ENCODE measurements around the gene NLRP9. TPM values are rescaled to one million over a fixed set of nuclear protein-coding genes. Genes with fewer than 3 reads are reported as not detected.

NLRP9 gene
- total RNA-seq, 1 donor from 2014 or later: not detected

DNA sequence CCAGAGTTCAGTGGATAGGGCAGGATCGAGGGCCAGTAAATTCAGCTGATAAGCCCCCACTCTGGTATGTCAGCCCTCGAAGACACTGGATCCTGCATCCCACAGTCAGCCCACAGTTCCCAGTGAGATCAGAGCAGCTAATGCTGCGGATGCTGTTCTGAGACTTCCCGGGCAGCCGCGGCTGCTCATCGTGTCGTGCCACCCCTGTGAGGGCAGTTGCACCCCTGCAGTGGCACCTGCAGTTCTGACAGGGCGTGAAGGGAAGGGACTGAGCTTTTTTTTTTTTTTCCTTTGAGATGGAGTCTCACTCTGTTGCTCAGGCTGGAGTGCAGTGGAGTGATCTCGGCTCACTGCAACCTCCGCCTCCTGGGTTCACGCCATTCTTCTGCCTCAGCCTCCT, 70.7 kb downstream of the NLRP9 start:
- Histone ChIP-seq H3K4me3 (no peak overlapping the region), H3K27ac (no peak overlapping the region), H3K9me3 (no peaks in the 10 kb centered on the region), H3K4me1 (no peaks in the 10 kb centered on the region), H3K36me3 (peaks cover 96% of the 10 kb centered on the region), H3K27me3 (ENCODE audit: low read depth) (no peaks in the 10 kb centered on the region)
- no peak for ATAC-seq
- intact Hi-C loops (cut with DNase I): no loop called here
- TF ChIP-seq, protein P1, sequence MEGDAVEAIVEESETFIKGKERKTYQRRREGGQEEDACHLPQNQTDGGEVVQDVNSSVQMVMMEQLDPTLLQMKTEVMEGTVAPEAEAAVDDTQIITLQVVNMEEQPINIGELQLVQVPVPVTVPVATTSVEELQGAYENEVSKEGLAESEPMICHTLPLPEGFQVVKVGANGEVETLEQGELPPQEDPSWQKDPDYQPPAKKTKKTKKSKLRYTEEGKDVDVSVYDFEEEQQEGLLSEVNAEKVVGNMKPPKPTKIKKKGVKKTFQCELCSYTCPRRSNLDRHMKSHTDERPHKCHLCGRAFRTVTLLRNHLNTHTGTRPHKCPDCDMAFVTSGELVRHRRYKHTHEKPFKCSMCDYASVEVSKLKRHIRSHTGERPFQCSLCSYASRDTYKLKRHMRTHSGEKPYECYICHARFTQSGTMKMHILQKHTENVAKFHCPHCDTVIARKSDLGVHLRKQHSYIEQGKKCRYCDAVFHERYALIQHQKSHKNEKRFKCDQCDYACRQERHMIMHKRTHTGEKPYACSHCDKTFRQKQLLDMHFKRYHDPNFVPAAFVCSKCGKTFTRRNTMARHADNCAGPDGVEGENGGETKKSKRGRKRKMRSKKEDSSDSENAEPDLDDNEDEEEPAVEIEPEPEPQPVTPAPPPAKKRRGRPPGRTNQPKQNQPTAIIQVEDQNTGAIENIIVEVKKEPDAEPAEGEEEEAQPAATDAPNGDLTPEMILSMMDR (IDR thresholded peaks at IDR 0.05): no peak
- no peak for DNase-seq

DNA sequence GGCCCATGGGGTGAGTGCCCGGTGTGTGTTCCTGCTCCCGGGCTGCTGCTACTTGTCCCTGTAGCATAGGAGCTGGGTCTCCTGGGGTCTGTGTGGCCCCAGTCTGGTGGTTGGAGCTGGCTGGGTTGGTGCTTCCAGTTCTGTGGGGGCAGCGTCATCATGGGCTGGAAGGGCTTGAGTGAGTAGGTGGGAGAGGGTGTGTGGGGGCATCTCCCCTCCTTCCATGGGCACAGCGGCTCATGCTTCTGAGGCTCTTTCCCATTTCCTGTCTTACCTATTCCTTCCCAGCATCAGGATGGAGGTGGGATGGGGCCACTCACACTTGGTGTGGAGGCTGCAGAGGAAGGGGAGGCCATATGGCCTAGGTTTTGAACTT, 71.2 kb downstream of the NLRP9 start:
- TF ChIP-seq, protein P1 (IDR thresholded peaks at IDR 0.05): no peak
- Histone ChIP-seq H3K4me1 (no peaks in the 10 kb centered on the region), H3K9me3 (no peaks in the 10 kb centered on the region), H3K36me3 (peaks cover 96% of the 10 kb centered on the region), H3K27ac (no peak overlapping the region), H3K4me3 (no peak overlapping the region), H3K27me3 (ENCODE audit: low read depth) (no peaks in the 10 kb centered on the region)
- intact Hi-C loops (cut with DNase I): no loop called here
- DNase-seq: no peak
- no peak for ATAC-seq

DNA sequence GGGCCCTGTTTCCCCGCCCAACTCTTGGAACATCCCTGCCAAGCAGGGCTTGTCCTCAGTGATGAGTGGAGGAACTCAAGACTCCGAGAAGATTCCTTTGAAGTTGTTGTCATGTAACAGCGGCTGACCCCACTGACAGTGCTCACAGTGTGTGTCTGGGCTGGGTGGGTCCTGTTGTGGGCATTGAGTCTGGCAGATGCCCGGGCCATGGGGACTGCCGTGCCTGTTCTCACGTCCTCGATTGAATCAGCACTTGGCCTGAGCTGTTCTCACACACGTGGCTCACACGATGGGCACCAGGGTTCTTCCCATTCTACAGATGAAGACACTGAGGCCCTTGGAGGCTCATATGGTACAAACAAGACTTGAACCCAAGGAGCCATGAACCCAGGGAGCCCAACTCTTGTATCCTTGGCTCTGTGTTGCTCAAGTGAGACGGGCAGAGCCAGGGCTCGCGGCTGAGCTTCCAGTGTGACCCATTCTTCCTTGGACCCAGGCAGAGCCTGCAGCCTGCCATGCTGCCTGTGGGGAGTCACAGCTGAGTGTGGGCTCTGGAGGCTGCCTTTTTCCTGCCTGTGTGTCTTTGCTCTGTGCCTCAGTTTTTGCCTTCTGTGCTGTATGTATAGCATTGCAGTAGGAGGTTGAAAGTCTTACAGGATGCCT, 71.7 kb downstream of the NLRP9 start:
- Histone ChIP-seq H3K27me3 (ENCODE audit: low read depth) (no peaks in the 10 kb centered on the region), H3K4me3 (no peak overlapping the region), H3K4me1 (no peaks in the 10 kb centered on the region), H3K27ac (no peak overlapping the region), H3K9me3 (no peaks in the 10 kb centered on the region), H3K36me3 (peaks cover 96% of the 10 kb centered on the region)
- DNase-seq (no peak), ATAC-seq (no peak)
- intact Hi-C loops (cut with DNase I): no loop called here
- TF ChIP-seq, protein P1 (IDR thresholded peaks at IDR 0.05): no peak

DNA sequence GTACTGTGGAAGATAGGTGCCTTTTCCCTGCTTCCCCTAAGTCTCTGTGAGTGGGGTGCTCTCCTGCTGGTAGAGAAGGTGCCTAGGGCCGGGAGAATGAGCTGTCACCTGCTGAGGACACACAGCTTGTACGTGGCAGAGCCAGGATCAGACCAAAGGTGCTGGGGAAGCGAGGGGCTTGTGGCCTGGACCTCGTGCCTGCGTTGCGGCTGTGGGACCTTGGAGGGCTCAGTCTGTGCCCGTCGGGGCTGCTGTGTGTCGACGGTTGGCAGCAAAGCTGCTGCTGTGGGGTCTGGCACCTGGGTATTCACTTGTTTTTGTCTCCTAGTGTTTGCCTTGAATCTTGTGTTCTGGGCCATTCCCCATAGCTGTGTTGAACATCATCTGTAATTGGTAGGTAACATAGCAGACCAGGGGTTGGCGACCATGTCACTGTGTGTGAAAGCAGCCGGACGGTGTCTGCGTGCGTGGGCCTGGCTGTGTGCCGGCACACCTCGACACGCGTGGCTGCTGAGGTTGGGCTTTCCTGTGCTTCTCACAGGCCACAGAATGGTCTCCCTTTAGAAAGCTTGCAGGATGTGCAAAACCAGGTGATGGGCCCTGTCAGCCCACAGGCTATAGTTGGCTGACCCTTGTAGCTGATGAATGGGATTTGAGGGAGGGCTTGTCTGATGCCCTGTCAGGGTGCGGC, 74.2 kb downstream of the NLRP9 start:
- peaks cover 96% of the 10 kb centered on the region for H3K36me3 ChIP-seq
- TF ChIP-seq, protein P1 (IDR thresholded peaks at IDR 0.05): no peak
- intact Hi-C loops (cut with DNase I): no loop called here

DNA sequence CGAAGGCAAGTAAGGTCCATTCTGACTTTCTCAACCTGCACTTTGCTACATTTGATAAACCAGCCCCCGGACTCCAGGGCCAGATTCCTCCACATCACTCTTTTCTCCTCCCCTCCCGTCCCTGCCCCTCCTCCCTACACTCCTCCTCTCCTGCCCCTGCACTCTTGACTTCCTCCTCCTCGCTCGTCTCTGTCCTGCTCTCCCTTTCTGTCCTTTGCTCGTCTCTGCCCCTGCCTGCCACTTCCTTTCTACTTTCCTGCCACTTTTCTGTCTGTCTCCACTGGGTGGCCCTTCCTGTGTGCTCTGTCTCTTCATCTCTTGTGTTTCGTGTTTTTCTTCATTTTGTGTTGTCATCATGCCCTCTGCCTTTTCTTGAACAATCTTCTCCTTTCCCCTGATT, 76.4 kb downstream of the NLRP9 start:
- Histone ChIP-seq H3K9me3 (no peaks in the 10 kb centered on the region), H3K4me3 (no peak overlapping the region), H3K36me3 (peaks cover 82% of the 10 kb centered on the region), H3K4me1 (peaks cover 30% of the 10 kb centered on the region), H3K27me3 (ENCODE audit: low read depth) (no peaks in the 10 kb centered on the region), H3K27ac (no peak overlapping the region)
- no peak for DNase-seq
- intact Hi-C loops (cut with DNase I): no loop called here
- ATAC-seq: no peak
- TF ChIP-seq, protein P1 (IDR thresholded peaks at IDR 0.05): no peak

More for the DNA sequence above, 74.2 kb downstream of the NLRP9 start:
- Histone ChIP-seq H3K4me3 (no peak overlapping the region), H3K9me3 (no peaks in the 10 kb centered on the region), H3K27ac (no peak overlapping the region), H3K27me3 (ENCODE audit: low read depth) (no peaks in the 10 kb centered on the region), H3K4me1 (peaks cover 9% of the 10 kb centered on the region)
- ATAC-seq (no peak), DNase-seq (no peak)

Measured in lower lobe of right lung (tissue), 2 donors.